HG02840 (cell line): ENCODE data around the gene OR13D1.
"Not testable (repeated sequence)": the region's sequence is repeated elsewhere in the genome, so short reads cannot be mapped to it uniquely, and the experiment has no call there.

Source experiments
- ATAC-seq: cut with Tn5 transposase; IDR thresholded peaks from one replicate; pipeline ENCODE4 v1.9.1; 2021; ENCODE audit warnings: mild to moderate bottlenecking, moderate library complexity, moderate number of reproducible peaks; ENCODE audit not compliant: unreplicated experiment, low FRiP score

OR13D1 gene, protein sequence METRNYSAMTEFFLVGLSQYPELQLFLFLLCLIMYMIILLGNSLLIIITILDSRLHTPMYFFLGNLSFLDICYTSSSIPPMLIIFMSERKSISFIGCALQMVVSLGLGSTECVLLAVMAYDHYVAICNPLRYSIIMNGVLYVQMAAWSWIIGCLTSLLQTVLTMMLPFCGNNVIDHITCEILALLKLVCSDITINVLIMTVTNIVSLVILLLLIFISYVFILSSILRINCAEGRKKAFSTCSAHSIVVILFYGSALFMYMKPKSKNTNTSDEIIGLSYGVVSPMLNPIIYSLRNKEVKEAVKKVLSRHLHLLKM

GRCh38 chr9:104694218-104694617, at the start of gene OR13D1:
Gene OR13D1, plus strand, starts transcription at chr9:104694518. Its CDS starts 0 bp downstream, at chr9:104694518.
- no peak for ATAC-seq

DNA sequence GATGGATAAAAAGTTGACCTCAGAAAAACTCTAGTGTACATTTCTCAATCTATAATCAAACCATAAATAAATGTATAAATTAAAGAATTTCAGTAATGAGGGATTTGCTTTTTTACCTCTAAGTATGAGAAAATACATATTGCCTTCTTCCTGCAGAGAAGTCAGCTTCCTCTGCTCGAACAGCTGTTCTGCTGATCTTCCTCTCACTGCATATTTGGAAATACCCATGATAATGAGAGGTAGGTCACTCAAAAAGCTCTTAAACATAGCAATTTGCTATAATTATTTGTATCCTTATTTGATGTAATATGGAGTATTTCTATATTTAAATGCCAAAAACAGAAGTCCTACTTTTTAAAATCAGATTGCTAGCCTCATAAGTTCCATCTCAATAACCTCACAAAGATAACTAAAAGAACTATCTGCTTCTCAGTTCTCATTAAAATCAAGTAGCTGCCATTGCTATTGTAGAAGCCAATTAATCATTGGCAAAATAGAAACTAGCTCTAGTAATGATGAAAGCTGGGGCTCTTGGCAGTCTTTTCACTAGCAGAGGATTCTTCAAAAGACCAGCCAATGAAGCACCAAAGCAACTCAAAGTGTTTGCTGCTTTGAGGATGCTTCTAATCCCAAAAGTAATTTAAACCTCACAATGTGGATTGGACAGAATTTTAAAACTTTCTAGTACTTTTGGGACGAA, 35.7 kb upstream of the OR13D1 start:
- no peak for ATAC-seq

DNA sequence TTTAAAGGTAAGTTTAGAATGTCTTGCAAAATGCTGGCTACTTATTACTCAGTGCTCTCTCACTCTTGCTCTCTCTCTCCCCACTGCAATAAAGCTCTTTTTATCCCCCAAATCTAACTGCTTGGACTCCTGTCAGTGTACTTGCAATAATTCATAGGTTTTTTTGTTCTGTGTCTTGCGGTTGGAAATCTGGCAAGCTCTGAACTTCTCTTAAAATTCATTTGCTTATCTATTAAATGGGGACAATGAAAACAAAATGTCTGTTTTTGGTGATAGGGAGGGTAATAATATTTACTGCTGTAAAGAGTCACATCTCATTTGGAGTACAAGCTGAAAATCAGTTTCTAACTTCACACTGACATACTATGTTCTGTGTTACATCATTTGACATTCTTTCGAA, 18.7 kb upstream of the OR13D1 start:
- ATAC-seq: no peak

GRCh38 chr9:104682642-104683041, 11.7 kb upstream of the OR13D1 start:
- ATAC-seq: no peak

GRCh38 chr9:104686081-104686480, 8.2 kb upstream of the OR13D1 start:
- no peak for ATAC-seq

GRCh38 chr9:104700306-104700705, 6.0 kb downstream of the OR13D1 start:
- ATAC-seq: no peak

DNA sequence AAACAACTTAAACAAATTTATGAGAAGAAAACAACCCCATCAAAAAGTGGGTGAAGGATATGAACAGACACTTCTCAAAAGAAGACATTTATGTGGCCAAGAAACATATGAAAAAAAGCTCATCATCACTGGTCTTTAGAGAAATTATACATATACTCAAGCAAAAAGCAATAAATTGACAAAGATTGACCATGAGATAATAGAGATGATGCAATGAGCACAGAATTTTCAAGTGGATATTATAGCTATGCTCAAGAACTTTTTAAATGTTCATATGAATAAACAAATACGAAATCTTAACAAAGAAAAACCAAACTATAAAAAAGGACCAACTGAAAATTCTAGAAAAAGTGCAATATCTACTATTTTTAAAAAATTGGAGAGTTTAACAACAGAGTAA, 14.4 kb downstream of the OR13D1 start:
- ATAC-seq: not testable (repeated sequence)

DNA sequence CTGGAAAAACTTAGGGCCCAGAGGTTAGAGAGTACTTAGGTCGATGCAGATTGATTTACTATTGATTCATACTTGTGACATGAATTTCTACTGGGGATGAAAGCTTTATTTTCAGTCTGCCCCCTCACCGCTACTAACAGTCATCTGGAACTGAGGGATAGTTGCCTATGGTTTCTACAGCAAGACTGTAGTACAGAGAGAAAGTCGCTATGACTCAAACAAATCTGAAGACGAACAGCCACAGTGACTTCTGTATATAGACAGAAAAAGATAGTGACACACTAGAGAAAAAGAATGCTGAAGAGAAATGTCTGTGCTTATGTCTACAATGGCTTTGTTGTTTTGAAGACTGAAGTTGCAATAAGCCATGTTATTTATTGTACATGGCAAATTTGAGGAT, 17.3 kb downstream of the OR13D1 start:
- no peak for ATAC-seq

DNA sequence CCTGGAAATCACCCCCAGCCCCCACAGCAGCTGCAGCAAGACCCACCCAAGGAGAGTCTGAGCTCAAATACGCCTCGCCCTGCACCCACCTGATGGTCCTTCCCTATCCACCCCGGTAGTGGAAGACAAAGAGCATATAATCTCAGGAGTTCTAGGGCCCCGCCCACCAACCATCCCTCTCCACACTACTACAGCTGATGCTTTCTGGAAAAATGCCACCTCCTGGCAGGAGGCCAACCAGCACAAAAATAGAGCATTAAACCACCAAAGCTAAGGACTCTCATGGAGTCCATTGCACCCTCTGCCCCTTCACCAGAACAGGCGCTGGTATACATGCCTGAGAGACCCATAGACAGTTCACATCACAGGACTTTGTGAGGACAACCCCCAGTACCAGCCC, 30.7 kb downstream of the OR13D1 start:
- ATAC-seq: no peak

- ATAC-seq: no peak
These were observed 44.1 kb downstream of the OR13D1 start for GRCh38 chr9:104738452-104738851.

DNA sequence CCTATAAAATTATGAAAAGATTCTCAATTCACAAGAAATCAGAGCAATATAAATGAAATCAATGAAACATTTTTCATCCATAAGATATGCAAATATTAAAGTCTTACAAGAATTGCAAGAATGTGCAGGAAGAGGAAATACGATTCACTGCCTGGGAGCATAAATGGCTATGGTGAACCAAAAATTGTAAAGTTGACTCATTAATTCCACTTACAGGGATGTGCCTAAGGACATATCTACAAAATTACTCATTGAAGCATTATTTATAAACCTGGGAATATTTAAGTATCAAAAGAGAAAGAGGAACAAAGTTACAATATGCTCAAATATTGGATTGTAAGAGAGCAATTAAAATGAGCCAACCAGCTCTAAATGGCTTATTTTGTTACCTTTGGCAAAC, 46.3 kb downstream of the OR13D1 start:
- ATAC-seq: no peak

DNA sequence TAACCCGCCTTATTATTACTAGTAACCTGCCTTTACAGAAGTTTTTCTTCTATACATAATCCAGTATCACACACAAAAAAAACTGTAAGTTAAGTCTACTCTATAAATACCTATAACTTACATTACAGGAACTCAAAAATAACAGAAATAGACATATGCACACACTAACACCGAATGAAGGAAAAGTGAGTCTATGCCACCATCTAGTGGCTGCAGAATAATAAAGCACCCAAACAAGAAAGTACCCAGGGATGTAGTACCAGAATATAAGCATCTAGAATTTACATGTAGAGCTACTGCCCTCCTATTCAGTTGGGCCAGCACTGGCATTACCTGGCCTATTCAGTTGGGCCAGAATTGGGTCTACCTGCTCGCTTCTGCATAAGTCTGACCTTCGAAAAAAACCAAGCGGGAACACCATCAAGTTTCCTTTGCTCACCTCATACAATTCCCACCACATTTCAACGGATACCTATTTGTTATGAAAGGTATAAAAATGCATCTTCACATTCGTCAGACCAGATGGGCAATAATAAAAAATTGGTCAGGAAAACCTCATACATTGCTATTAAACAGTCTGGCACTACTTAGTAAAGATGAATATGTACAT, 49.2 kb downstream of the OR13D1 start:
- peak; percentile 32 for ATAC-seq
